Gastrocnemius medialis (tissue), 4 donors: ENCODE results near the gene PPP2R3B. TPM values are rescaled to one million over a fixed set of nuclear protein-coding genes. Genes with fewer than 3 reads are reported as not detected.
"Not testable (repeated sequence)": the region's sequence is repeated elsewhere in the genome, so short reads cannot be mapped to it uniquely, and the experiment has no call there.

Experiments used
- ATAC-seq, 2 donors: fragments of 150-250 bp; one replicate each; pipeline ENCODE4 v1.9.1; 2016
- DNase-seq, 2 donors: peaks; one replicate each; pipeline ENCODE4 v3.0.0-alpha.2; 2019
- H3K27ac ChIP-seq, 4 donors: fragments of 200-600 bp; sonication (generic); 1 replicate in 1 of 4; 2 replicates in 3 of 4; pipeline ENCODE4 v1.5.1; 2016 to 2018; ENCODE audit warnings: mild to moderate bottlenecking in 2 of 4, moderate library complexity in 1 of 4
- H3K27me3 ChIP-seq, 3 donors: fragments of 200-600 bp; sonication (generic) in 2 of 3; 1 replicate in 1 of 3; 2 replicates in 2 of 3; pipeline versions ENCODE4 v1.5.1 to v1.6.0; 2016 to 2019; ENCODE audit warnings: mild to moderate bottlenecking in 1 of 3, moderate library complexity in 1 of 3
- H3K36me3 ChIP-seq, 2 donors: fragments of 200-600 bp; sonication (generic) in 1 of 2; one replicate each; pipeline ENCODE4 v1.5.1; 2017 to 2018
- H3K4me1 ChIP-seq, 2 donors: fragments of 200-600 bp; sonication (generic) in 1 of 2; one replicate each; pipeline ENCODE4 v1.5.1; 2016 to 2017; ENCODE audit warnings: mild to moderate bottlenecking in 2 of 2
- H3K4me3 ChIP-seq, 4 donors: fragments of 200-600 bp; sonication (generic) in 3 of 4; 1 replicate in 1 of 4; 2 replicates in 3 of 4; pipeline ENCODE4 v1.5.1; 2016 to 2019; ENCODE audit warnings: mild to moderate bottlenecking in 2 of 4
- H3K9me3 ChIP-seq, 3 donors: fragments of 200-600 bp; sonication (generic) in 2 of 3; 1 replicate in 1 of 3; 2 replicates in 2 of 3; pipeline ENCODE4 v1.5.1; 2016 to 2019
- CTCF ChIP-seq, 5 experiments: fragments of 450-650 bp in 3 of 5; fragments of 200-600 bp in 2 of 5; sonication (generic) in 2 of 5; IDR thresholded peaks in 4 of 5; conservative IDR thresholded peaks in 1 of 5; 1 replicate in 4 of 5; 2 replicates in 1 of 5; pipeline ENCODE4 v1.5.1; 2016 to 2019; ENCODE audit warnings: antibody characterized with exemption in 5 of 5, mild to moderate bottlenecking in 3 of 5, moderate library complexity in 3 of 5
- POLR2A ChIP-seq, 2 donors: fragments of 450-650 bp; IDR thresholded peaks; one replicate each; pipeline ENCODE4 v1.6.1; 2017; ENCODE audit warnings: antibody characterized with exemption in 2 of 2, mild to moderate bottlenecking in 2 of 2, moderate library complexity in 2 of 2
- in situ Hi-C, 4 donors: fragments of 200-750 bp; cut with MboI; loops; one replicate each; pipeline versions ENCODE4 v1.15.0 to v1.8.0; 2017; ENCODE audit warnings: low sequenced_read_pairs in 4 of 4
- intact Hi-C: fragments of 100-400 bp; cut with DNase I; formaldehyde crosslinking; loops from one replicate; pipeline ENCODE4 v1.15.1; 2023; ENCODE audit warnings: low total_unique reads
- total RNA-seq, 4 donors: library from RNA; depleted of rRNA; stranded (reverse); fragments of >200 nt; gene quantifications; one replicate each; pipeline versions ENCODE4 v1.1.0 to v1.2.3, GENCODE V29; 2016

PPP2R3B gene
- total RNA-seq, 4 donors from 2014 or later, result 53.8 to 103 (median 69.4) TPM

DNA sequence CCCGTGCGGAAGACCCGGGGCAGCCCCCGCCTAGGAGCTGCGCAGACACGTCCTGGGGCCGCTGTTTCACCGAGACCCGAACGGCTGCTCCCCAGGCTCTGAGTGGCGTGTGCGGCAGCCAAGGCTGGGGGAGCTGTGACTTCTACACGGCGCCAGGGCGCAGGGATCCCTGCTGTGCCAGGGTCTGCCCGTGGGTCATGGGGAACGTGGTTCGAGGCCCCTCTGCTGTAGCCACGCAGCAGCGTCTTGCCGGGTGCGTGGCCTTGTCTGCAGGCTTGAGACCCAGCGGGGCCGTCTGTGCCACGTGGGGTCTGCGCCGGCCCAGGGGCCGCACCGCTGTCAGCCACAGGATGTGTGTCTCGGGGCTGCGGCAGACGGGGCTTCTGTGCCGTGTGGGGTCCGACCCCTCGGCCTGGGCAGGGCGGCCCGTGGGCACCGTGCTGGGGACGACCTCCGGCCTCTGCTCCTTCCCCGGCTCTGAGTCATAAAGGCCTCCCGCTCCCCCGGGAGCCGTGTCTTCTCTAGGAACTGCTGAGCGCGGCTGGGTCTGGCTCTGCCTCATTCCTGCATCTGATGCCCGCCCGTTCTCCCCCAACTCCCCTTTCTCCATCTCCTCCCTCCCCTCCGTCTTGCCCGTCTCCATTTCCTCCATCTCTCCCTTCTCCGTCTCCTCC, 55.4 kb downstream of the PPP2R3B start:
- peak; percentile 23 to 50 for ATAC-seq
- H3K4me3 ChIP-seq, result peak overlapping the region; percentile 11 to 31 (median 18)
- H3K27ac ChIP-seq, result no peak overlapping the region

GRCh38 chrX:330726-331150, 56.0 kb downstream of the PPP2R3B start:
- H3K27ac ChIP-seq, result no peak overlapping the region
- in situ Hi-C loops, result no loop called here
- TF ChIP-seq POLR2A (IDR thresholded peaks at IDR 0.05) (no peak), CTCF (IDR thresholded peaks at IDR 0.05 in 4 of 5, conservative IDR thresholded peaks at IDR 0.05 in 1 of 5) (no peak)
- H3K9me3 ChIP-seq, result no peaks in the 10 kb centered on the region
- H3K36me3 ChIP-seq, result peaks cover 5 to 13% of the 10 kb centered on the region in 2 donors
- peak overlapping the region in 1 of 4 donors; percentile 21 for H3K4me3 ChIP-seq
- no peaks in the 10 kb centered on the region for H3K27me3 ChIP-seq
- no peak for DNase-seq
- intact Hi-C loops, result no loop called here
- ATAC-seq, result no peak
- peaks cover 0 to 4% of the 10 kb centered on the region in 2 donors for H3K4me1 ChIP-seq

More for the DNA sequence above, 55.4 kb downstream of the PPP2R3B start:
- no peaks in the 10 kb centered on the region for H3K27me3 ChIP-seq
- TF ChIP-seq CTCF (IDR thresholded peaks at IDR 0.05 in 4 of 5, conservative IDR thresholded peaks at IDR 0.05 in 1 of 5), result no peak
- no peak for TF ChIP-seq POLR2A (IDR thresholded peaks at IDR 0.05)
- DNase-seq, result no peak
- H3K36me3 ChIP-seq, result peaks cover 5 to 13% of the 10 kb centered on the region in 2 donors
- in situ Hi-C loops (no loop called here), intact Hi-C loops (no loop called here)
- peaks cover 0 to 4% of the 10 kb centered on the region in 2 donors for H3K4me1 ChIP-seq
- H3K9me3 ChIP-seq, result no peaks in the 10 kb centered on the region

- H3K36me3 ChIP-seq, result peaks cover 5 to 13% of the 10 kb centered on the region in 2 donors
- DNase-seq, H3K9me3 ChIP-seq, intact Hi-C loops, ATAC-seq, H3K27ac ChIP-seq, H3K4me1 ChIP-seq, in situ Hi-C loops, H3K27me3 ChIP-seq, H3K4me3 ChIP-seq: not testable (repeated sequence)
Observed at GRCh38 chrX:330141-330725, 56.5 kb downstream of the PPP2R3B start.

- no peak for DNase-seq
Observed at GRCh38 chrX:329291-329910, 57.3 kb downstream of the PPP2R3B start.

More at GRCh38 chrX:329291-329910, 57.3 kb downstream of the PPP2R3B start:
- in situ Hi-C loops, result loop anchor here in 1 of 4 donors (10.0 kb wide), 1 partner anchor 55 kb away; the partner anchor contains the start of gene PPP2R3B
- no peak overlapping the region for H3K27ac ChIP-seq
- TF ChIP-seq CTCF (IDR thresholded peaks at IDR 0.05 in 4 of 5, conservative IDR thresholded peaks at IDR 0.05 in 1 of 5) (no peak), POLR2A (IDR thresholded peaks at IDR 0.05) (no peak)
- no peak for ATAC-seq
- intact Hi-C loops, result no loop called here
- H3K27me3 ChIP-seq, result peaks cover 0 to 7% (median 3%) of the 10 kb centered on the region in 3 donors
- peaks cover 0 to 4% of the 10 kb centered on the region in 2 donors for H3K4me1 ChIP-seq
- no peak overlapping the region for H3K4me3 ChIP-seq
- H3K9me3 ChIP-seq, result no peaks in the 10 kb centered on the region
- peaks cover 5 to 13% of the 10 kb centered on the region in 2 donors for H3K36me3 ChIP-seq
